B cell (primary cell): ENCODE measurements around the gene CSTF1. TPM values are rescaled to one million over a fixed set of nuclear protein-coding genes. Genes with fewer than 3 reads are reported as not detected.

ENCODE experiments used
- ATAC-seq: fragments of 200-7000 bp; cut with Tn5 transposase; one replicate; pipeline ENCODE4 v1.10.0; 2021; ENCODE audit warnings: low read depth, mild to moderate bottlenecking, moderate number of reproducible peaks, moderate library complexity
- CTCF ChIA-PET: fragments of 350-600 bp; sonication (Branson Sonifier 250); formaldehyde crosslinking; loops from one replicate; lab custom pipeline; 2021; ENCODE audit warnings: antibody characterized with exemption, inconsistent platforms; lab: Charles Lee
- POLR2A ChIA-PET: fragments of 350-600 bp; sonication (Branson Sonifier 250); formaldehyde crosslinking; loops from one replicate; lab custom pipeline; 2021; ENCODE audit warnings: antibody characterized with exemption; lab: Charles Lee
- DNase-seq: peaks from one replicate; pipeline ENCODE4 v3.0.0; 2013
- H2AFZ ChIP-seq: 2 replicates; pipeline ENCODE4 v1.6.1; 2012; ENCODE audit warnings: mild to moderate bottlenecking, low read depth, low read length; ENCODE audit not compliant: insufficient read depth, poor library complexity, severe bottlenecking
- H3K27ac ChIP-seq, 2 donors: 1 replicate in 1 of 2; 2 replicates in 1 of 2; pipeline ENCODE4 v1.5.1; 2012 to 2013; ENCODE audit warnings: low read length in 2 of 2, mild to moderate bottlenecking in 2 of 2, moderate library complexity in 1 of 2
- H3K27me3 ChIP-seq, 4 experiments: fragments of 200-600 bp in 1 of 4; sonication (generic) in 1 of 4; replicated peaks in 1 of 4; 1 replicate in 2 of 4; 2 replicates in 2 of 4; pipeline versions ENCODE4 v1.6.1 to v1.7.0; 2013 to 2016; ENCODE audit warnings: low read length in 3 of 4, mild to moderate bottlenecking in 2 of 4, mixed read lengths in 1 of 4, moderate library complexity in 1 of 4; ENCODE audit not compliant: insufficient read depth in 4 of 4, control insufficient read depth in 3 of 4; ENCODE audit errors: control extremely low read depth in 1 of 4
- H3K36me3 ChIP-seq, 2 experiments: replicated peaks in 1 of 2; 1 replicate in 1 of 2; 2 replicates in 1 of 2; pipeline versions ENCODE4 v1.6.1 to v1.7.1; 2013; ENCODE audit warnings: low read length in 1 of 2; ENCODE audit not compliant: insufficient read depth in 2 of 2, control insufficient read depth in 1 of 2; ENCODE audit errors: control extremely low read depth in 1 of 2, extremely low read depth in 1 of 2
- H3K4me1 ChIP-seq, 2 donors: fragments of 200-600 bp in 1 of 2; sonication (generic) in 1 of 2; 1 replicate in 1 of 2; 2 replicates in 1 of 2; pipeline versions ENCODE4 v1.5.1 to v1.6.1; 2013 to 2017; ENCODE audit warnings: low read length in 2 of 2; ENCODE audit not compliant: control insufficient read depth in 2 of 2, insufficient read depth in 2 of 2
- H3K4me2 ChIP-seq: replicated peaks from 2 replicates; pipeline ENCODE3; 2012; ENCODE audit warnings: mild to moderate bottlenecking, low read depth, low read length; ENCODE audit not compliant: poor library complexity, severe bottlenecking
- H3K4me3 ChIP-seq, 5 experiments: fragments of 200-600 bp in 1 of 5; sonication (generic) in 1 of 5; 1 replicate in 3 of 5; 2 replicates in 2 of 5; pipeline versions ENCODE4 v1.5.1 to v1.7.0; 2011 to 2016; ENCODE audit warnings: low read length in 4 of 5, mild to moderate bottlenecking in 4 of 5, low read depth in 2 of 5, control low read depth in 1 of 5, moderate library complexity in 1 of 5; ENCODE audit not compliant: insufficient read depth in 1 of 5; ENCODE audit errors: control extremely low read depth in 1 of 5, extremely low read depth in 1 of 5
- H3K79me2 ChIP-seq: fragments of 200-600 bp; sonication (generic); one replicate; pipeline ENCODE4 v1.6.0; 2016; ENCODE audit warnings: low read length; ENCODE audit not compliant: control insufficient read depth, insufficient read depth
- H3K9ac ChIP-seq: fragments of 200-600 bp; sonication (generic); 2 replicates; pipeline ENCODE4 v1.6.1; 2017; ENCODE audit warnings: mild to moderate bottlenecking, low read length, moderate library complexity
- H3K9me3 ChIP-seq, 3 donors: one replicate each; pipeline versions ENCODE4 v1.6.1 to v1.7.1; 2013; ENCODE audit warnings: low read length in 2 of 3; ENCODE audit not compliant: control insufficient read depth in 2 of 3, insufficient read depth in 1 of 3; ENCODE audit errors: control extremely low read depth in 1 of 3
- H4K20me1 ChIP-seq: 2 replicates; pipeline ENCODE4 v1.6.0; 2012; ENCODE audit warnings: mild to moderate bottlenecking, low read length; ENCODE audit not compliant: insufficient read depth, control insufficient read depth, poor library complexity, severe bottlenecking
- H3K27ac Mint-ChIP-seq: one replicate; pipeline ENCODE4 v1.8.0; 2021; ENCODE audit warnings: mixed read lengths
- H3K27me3 Mint-ChIP-seq: one replicate; pipeline ENCODE4 v1.8.0; 2021; ENCODE audit warnings: mixed read lengths
- H3K4me1 Mint-ChIP-seq: one replicate; pipeline ENCODE4 v1.8.0; 2021; ENCODE audit warnings: mixed read lengths
- H3K4me3 Mint-ChIP-seq: one replicate; pipeline ENCODE4 v1.8.0; 2021; ENCODE audit warnings: mixed read lengths
- H3K9me3 Mint-ChIP-seq: one replicate; pipeline ENCODE4 v1.8.0; 2022; ENCODE audit warnings: mixed read lengths; ENCODE audit not compliant: insufficient read depth
- CTCF ChIP-seq: fragments of 200-600 bp; IDR thresholded peaks from one replicate; pipeline ENCODE4 v1.8.0; 2022; ENCODE audit warnings: antibody characterized with exemption, mild to moderate bottlenecking
- EZH2 ChIP-seq: IDR thresholded peaks from 2 replicates; pipeline ENCODE4 v1.6.1; 2012; ENCODE audit warnings: borderline replicate concordance, low read depth, mild to moderate bottlenecking, moderate library complexity, low read length; ENCODE audit not compliant: insufficient read depth, poor library complexity, severe bottlenecking
- WGBS: methylation state at CpG from one replicate; pipeline ENCODE4 v1.1.5; 2013; ENCODE audit warnings: missing lambda C conversion rate; ENCODE audit not compliant: insufficient coverage; 5-methylcytosine and 5-hydroxymethylcytosine counted together
- intact Hi-C: fragments of 100-400 bp; cut with micrococcal nuclease; formaldehyde crosslinking; loops from one replicate; pipeline ENCODE4 v1.10.0; 2022
- polyA plus RNA-seq: library from polyadenylated mRNA; depleted of rRNA; stranded (reverse); fragments of >200 nt; gene quantifications from 2 replicates; pipeline ENCODE4 v1.2.3, GENCODE V29; 2012
- total RNA-seq, 2 donors: library from RNA; stranded (reverse); fragments of 120-200 nt in 1 of 2; gene quantifications; 1 replicate in 1 of 2; 2 replicates in 1 of 2; pipeline versions ENCODE4 v1.2.3 to v1.2.4, GENCODE V29; 2013 to 2022

The CSTF1 gene
- total and polyA plus RNA-seq, 2 donors (not counting 1 experiment from before 2014, with no cell fraction given) = 18.3 to 33.8 TPM

- H3K4me3 ChIP-seq = no peak overlapping the region
- H3K27ac Mint-ChIP-seq = no peak overlapping the region
- no peaks in the 10 kb centered on the region for H3K9me3 ChIP-seq
- intact Hi-C loops = no loop called here
- no peak overlapping the region for H3K27ac ChIP-seq
- H3K27me3 Mint-ChIP-seq = no peaks in the 10 kb centered on the region
- no peaks in the 10 kb centered on the region for H3K27me3 ChIP-seq
- POLR2A ChIA-PET = no interaction called here
- no peaks in the 10 kb centered on the region for H3K9me3 Mint-ChIP-seq
- peaks cover 8% of the 10 kb centered on the region for H3K4me1 Mint-ChIP-seq
- peaks cover 0 to 9% of the 10 kb centered on the region in 2 donors for H3K4me1 ChIP-seq
- H3K4me2 ChIP-seq = no peak overlapping the region
- no peaks in the 10 kb centered on the region for H3K79me2 ChIP-seq
- no peak for TF ChIP-seq CTCF
- no peak for TF ChIP-seq EZH2
- H3K9ac ChIP-seq = no peak overlapping the region
- no peaks in the 10 kb centered on the region for H3K36me3 ChIP-seq
- DNase-seq (no peak), ATAC-seq (no peak)
- no peak overlapping the region for H2AFZ ChIP-seq
- CTCF ChIA-PET = no interaction called here
- WGBS = 87% methylated on average over 6 of the region's 6 CpGs
- H4K20me1 ChIP-seq = no peaks in the 10 kb centered on the region
- H3K4me3 Mint-ChIP-seq = no peak overlapping the region
These were observed 29.0 kb upstream of the CSTF1 start for GRCh38 chr20:56363491-56363890.

- Histone ChIP-seq H3K27me3 (no peaks in the 10 kb centered on the region), H3K4me2 (no peak overlapping the region), H2AFZ (no peak overlapping the region), H3K9me3 (no peaks in the 10 kb centered on the region), H3K4me1 (no peaks in the 10 kb centered on the region), H4K20me1 (no peaks in the 10 kb centered on the region), H3K79me2 (no peaks in the 10 kb centered on the region), H3K4me3 (no peak overlapping the region), H3K36me3 (peaks cover 2 to 6% of the 10 kb centered on the region in 2 experiments), H3K9ac (no peak overlapping the region), H3K27ac (no peak overlapping the region)
- DNase-seq (no peak), ATAC-seq (no peak)
- CTCF ChIA-PET = interaction anchor here (0.8 kb wide), 1 partner anchor 25 kb away, joined by 3 read pairs; no protein-coding TSS in a partner anchor
- Mint-ChIP-seq H3K27ac (no peak overlapping the region), H3K4me3 (no peak overlapping the region), H3K4me1 (no peaks in the 10 kb centered on the region), H3K9me3 (no peaks in the 10 kb centered on the region), H3K27me3 (no peaks in the 10 kb centered on the region)
- no peak for TF ChIP-seq EZH2
- no peak for TF ChIP-seq CTCF
- POLR2A ChIA-PET = no interaction called here
- 83% methylated on average over 2 of the region's 6 CpGs for WGBS
- intact Hi-C loops = no loop called here
These were observed 23.9 kb upstream of the CSTF1 start for GRCh38 chr20:56368351-56369134.
